ENCODE data around the gene NAGS. TPM values are rescaled to one million over a fixed set of nuclear protein-coding genes. Genes with fewer than 3 reads are reported as not detected.

NAGS gene
- total and polyA plus RNA-seq, 10 of the 15 experiments (the other 5 are each of a cell fraction or from before 2014, with no cell fraction given): 0.11 to 1.6 (median 0.64) TPM; not detected in 1

- Histone ChIP-seq H3K27ac (ENCODE audit: control insufficient read depth, insufficient read depth) (no peak overlapping the region), H3K9me3 (replicated peaks; ENCODE audit: control insufficient read depth, insufficient read depth, low read length) (no peaks in the 10 kb centered on the region), H3K27me3 (replicated peaks in 1 of 2; ENCODE audit: control insufficient read depth in 2 of 2, insufficient read depth in 2 of 2, low read length in 1 of 2) (peaks cover 5 to 21% of the 10 kb centered on the region in 2 experiments), H3K79me2 (ENCODE audit: control insufficient read depth, insufficient read depth, low read length) (no peaks in the 10 kb centered on the region), H4K20me1 (ENCODE audit: control insufficient read depth, insufficient read depth) (no peaks in the 10 kb centered on the region), H3K4me1 (ENCODE audit: control insufficient read depth, insufficient read depth, low read length) (no peaks in the 10 kb centered on the region), H3K9ac (ENCODE audit: control insufficient read depth, insufficient read depth, low read length) (no peak overlapping the region), H3K4me3 (no peak overlapping the region), H3K4me2 (ENCODE audit: control insufficient read depth, insufficient read depth) (no peak overlapping the region), H3K36me3 (ENCODE audit: control insufficient read depth in 2 of 2, insufficient read depth in 2 of 2, low read length in 1 of 2) (no peaks in the 10 kb centered on the region), H2AFZ (ENCODE audit: control insufficient read depth, low read depth, low read length) (no peak overlapping the region)
- 5% methylated on average over 5 of the region's 5 CpGs for WGBS (ENCODE audit: insufficient coverage, insufficient replicate concordance, low lambda C conversion rate, missing lambda C conversion rate)
- intact Hi-C loops (cut with micrococcal nuclease; ENCODE audit: unreplicated experiment): no loop called here
- SMC1A ChIA-PET (ENCODE audit: uncharacterized antibody, unreplicated experiment): interaction anchor here (1.3 kb wide), 1 partner anchor 11 kb away, joined by 3 read pairs; no protein-coding TSS in a partner anchor
- in situ Hi-C loops (cut with MboI): no loop called here
- CTCF ChIA-PET: interaction anchor here (0.5 kb wide), 1 partner anchor 16 kb away, joined by 3 read pairs; no protein-coding TSS in a partner anchor
- DNase-seq (ENCODE audit: low read depth, low spot score): no peak
- no peak for ATAC-seq
- no peak for FAIRE-seq
- POLR2A ChIA-PET: no interaction called here
- TF ChIP-seq ZSCAN29 (IDR thresholded peaks at IDR 0.05) (no peak), DPF2 (IDR thresholded peaks at IDR 0.05) (no peak), CREM (IDR thresholded peaks at IDR 0.05; ENCODE audit: low read depth) (no peak), CBX3 (IDR thresholded peaks at IDR 0.05; ENCODE audit: borderline replicate concordance, low read depth) (no peak), RFX5 (IDR thresholded peaks at IDR 0.05; ENCODE audit: low read depth, low read length) (no peak), NFIC (IDR thresholded peaks at IDR 0.05; ENCODE audit: low read depth, low read length) (no peak), REST (IDR thresholded peaks at IDR 0.05; ENCODE audit: low read depth, low read length) (no peak)
- TF ChIP-seq, protein P1, sequence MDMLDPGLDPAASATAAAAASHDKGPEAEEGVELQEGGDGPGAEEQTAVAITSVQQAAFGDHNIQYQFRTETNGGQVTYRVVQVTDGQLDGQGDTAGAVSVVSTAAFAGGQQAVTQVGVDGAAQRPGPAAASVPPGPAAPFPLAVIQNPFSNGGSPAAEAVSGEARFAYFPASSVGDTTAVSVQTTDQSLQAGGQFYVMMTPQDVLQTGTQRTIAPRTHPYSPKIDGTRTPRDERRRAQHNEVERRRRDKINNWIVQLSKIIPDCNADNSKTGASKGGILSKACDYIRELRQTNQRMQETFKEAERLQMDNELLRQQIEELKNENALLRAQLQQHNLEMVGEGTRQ (IDR thresholded peaks at IDR 0.05; ENCODE audit: borderline replicate concordance, low read depth, low read length): no peak
- no TSS peak for BruUV-seq (replicated peaks)
- RAD21 ChIA-PET (ENCODE audit: unreplicated experiment): no interaction called here
Measured at GRCh38 chr17:43983196-43983514, 21.3 kb upstream of the NAGS start.

Measured in GM12878 (cell line).